Activated CD4-positive, alpha-beta memory T cell treated with anti-CD3 and anti-CD28 coated beads, Interleukin-2, amount 10 ng/mL, durations not matched to agents 7 days and 5 days (primary cell): ENCODE measurements around the gene TMED4. TPM values are rescaled to one million over a fixed set of nuclear protein-coding genes. Genes with fewer than 3 reads are reported as not detected.

Experiments used
- CTCF ChIA-PET: fragments of 350-600 bp; sonication (Branson Sonifier 250); formaldehyde crosslinking; loops from one replicate; lab custom pipeline; 2021; ENCODE audit warnings: antibody characterized with exemption, inconsistent platforms; lab: Charles Lee
- POLR2A ChIA-PET: fragments of 350-600 bp; sonication (Branson Sonifier 250); formaldehyde crosslinking; loops from one replicate; lab custom pipeline; 2021; ENCODE audit warnings: antibody characterized with exemption; lab: Charles Lee
- DNase-seq: peaks from one replicate; pipeline ENCODE4 v3.0.0-alpha.2; 2020
- H3K27ac Mint-ChIP-seq: one replicate; pipeline ENCODE4 v1.8.0; 2021; ENCODE audit warnings: mild to moderate bottlenecking, mixed read lengths
- H3K27me3 Mint-ChIP-seq: one replicate; pipeline ENCODE4 v1.8.0; 2021; ENCODE audit warnings: mixed read lengths
- H3K36me3 Mint-ChIP-seq: one replicate; pipeline ENCODE4 v1.8.0; 2021; ENCODE audit warnings: low read depth, mixed read lengths
- H3K4me1 Mint-ChIP-seq: one replicate; pipeline ENCODE4 v1.8.0; 2021; ENCODE audit warnings: mixed read lengths
- H3K4me3 Mint-ChIP-seq: one replicate; pipeline ENCODE4 v1.8.0; 2021; ENCODE audit warnings: mild to moderate bottlenecking, mixed read lengths
- H3K9me3 Mint-ChIP-seq: one replicate; pipeline ENCODE4 v1.8.0; 2021; ENCODE audit warnings: mixed read lengths
- total RNA-seq, 2 experiments: library from RNA; stranded (reverse); gene quantifications; one replicate each; pipeline ENCODE4 v1.2.3, GENCODE V29; 2021

Gene TMED4
- total RNA-seq, 2 experiments from 2014 or later, result 76.0 to 81.8 TPM

DNA sequence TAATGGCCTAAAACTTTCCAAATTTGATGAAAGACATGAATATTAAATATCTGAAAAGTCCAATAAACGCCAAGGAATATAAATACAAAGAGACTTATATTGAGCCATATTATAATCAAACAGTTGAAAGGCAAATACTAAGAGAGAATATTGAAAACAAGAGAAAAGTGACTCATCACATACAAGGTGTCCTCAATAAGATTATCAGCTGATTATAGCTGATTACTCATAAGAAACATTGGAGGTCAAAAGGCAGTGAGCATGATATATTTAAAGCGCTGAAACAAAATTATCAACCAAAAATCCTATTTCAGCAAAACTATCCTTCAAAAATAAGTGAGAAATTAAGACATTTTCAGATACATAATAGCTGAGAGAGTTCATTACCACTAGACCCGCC is 33.1 kb downstream of the TMED4 start:
- Mint-ChIP-seq H3K27me3 (peaks cover 27% of the 10 kb centered on the region), H3K9me3 (no peaks in the 10 kb centered on the region), H3K27ac (no peak overlapping the region), H3K4me1 (peaks cover 12% of the 10 kb centered on the region), H3K4me3 (no peak overlapping the region), H3K36me3 (no peaks in the 10 kb centered on the region)
- CTCF ChIA-PET, result interaction anchor here (1.7 to 2.9 kb wide), 2 partner anchors 14 to 17 kb away, joined by 7 to 12 read pairs; no protein-coding TSS in a partner anchor
- POLR2A ChIA-PET, result interaction anchor here (0.6 kb wide), 1 partner anchor 15 kb away, joined by 3 read pairs; no protein-coding TSS in a partner anchor
- DNase-seq, result no peak

DNA sequence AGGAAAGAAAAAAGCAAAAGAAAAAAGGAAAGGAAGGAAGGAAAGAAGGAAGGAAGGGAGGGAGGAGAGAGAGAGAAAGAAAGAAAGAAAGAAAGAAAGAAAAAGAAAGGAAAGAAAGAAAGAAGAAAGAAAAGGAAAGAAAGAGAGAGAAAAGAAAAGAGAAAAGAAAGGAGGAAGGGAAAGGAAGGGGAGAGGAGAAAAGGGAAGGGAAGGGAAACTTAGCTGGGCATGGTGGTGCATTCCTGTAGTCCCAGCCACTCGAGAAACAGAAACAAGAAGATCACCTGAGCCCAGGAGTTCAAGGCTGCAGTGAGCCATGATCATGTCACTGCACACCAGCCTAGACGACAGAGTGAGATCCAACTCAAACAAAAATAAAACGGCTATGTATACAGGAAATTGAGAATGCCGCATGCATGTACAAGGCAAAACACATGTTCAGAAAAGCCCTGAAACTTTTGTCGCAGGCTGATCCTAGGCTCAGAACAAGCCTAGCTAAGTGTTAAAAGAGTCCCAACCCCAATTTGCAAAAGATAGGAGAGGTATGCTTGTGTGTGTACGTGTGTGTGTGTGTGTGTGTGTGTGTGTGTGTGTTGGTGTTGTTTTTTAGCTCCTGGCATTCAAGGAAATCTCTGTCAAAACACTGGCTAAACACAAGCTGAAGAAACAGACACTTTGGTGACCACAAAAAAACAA is 34.3 kb downstream of the TMED4 start:
- no peak overlapping the region for H3K4me3 Mint-ChIP-seq
- no peak for DNase-seq
- H3K27me3 Mint-ChIP-seq, result peaks cover 24% of the 10 kb centered on the region
- H3K27ac Mint-ChIP-seq, result no peak overlapping the region
- POLR2A ChIA-PET, result no interaction called here
- CTCF ChIA-PET, result interaction anchor here (1.7 to 2.9 kb wide), 3 partner anchors 13 to 21 kb away, joined by 3 to 12 read pairs (median 7); no protein-coding TSS in a partner anchor
- peaks cover 12% of the 10 kb centered on the region for H3K4me1 Mint-ChIP-seq
- no peaks in the 10 kb centered on the region for H3K9me3 Mint-ChIP-seq
- no peaks in the 10 kb centered on the region for H3K36me3 Mint-ChIP-seq

DNA sequence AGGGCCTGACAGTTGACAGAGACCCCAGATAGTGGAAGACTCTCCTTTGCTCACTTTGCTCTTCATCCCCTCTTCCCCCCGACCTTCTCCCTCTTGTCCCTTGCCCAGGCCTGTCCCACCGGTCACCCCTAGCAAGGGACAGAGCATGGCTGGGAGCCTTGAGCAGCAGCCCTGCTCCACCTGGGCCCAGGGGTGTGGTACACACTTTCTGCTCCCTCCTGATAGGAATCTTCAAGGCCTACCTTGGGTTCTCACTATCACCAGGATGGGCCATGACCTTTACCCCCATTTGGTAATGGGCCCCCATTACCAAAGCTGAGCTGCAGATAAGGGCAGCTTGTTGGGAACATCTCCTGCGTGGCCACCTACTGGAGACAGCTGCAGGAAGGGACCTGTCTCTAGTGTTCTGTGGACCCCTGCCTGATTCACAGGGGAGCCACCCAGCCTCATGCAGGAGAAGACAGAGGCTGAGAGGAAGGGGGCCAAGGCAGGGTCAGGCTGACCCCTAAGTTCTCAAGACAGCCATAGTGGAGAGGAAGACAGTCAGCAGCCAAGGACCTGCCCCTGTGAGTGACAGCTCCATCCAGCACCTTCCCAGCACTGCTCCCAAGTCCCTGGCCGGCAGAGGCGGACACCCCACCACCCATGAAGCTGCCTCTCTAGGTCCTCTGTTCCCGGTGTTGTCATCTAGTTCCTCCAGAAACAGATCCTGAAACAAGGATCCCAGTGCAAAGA is 40.0 kb downstream of the TMED4 start:
- Mint-ChIP-seq H3K9me3 (no peaks in the 10 kb centered on the region), H3K36me3 (no peaks in the 10 kb centered on the region), H3K4me3 (no peak overlapping the region), H3K27me3 (no peaks in the 10 kb centered on the region), H3K27ac (no peak overlapping the region), H3K4me1 (peaks cover 2% of the 10 kb centered on the region)
- ChIA-PET CTCF (no interaction called here), POLR2A (no interaction called here)
- no peak for DNase-seq

DNA sequence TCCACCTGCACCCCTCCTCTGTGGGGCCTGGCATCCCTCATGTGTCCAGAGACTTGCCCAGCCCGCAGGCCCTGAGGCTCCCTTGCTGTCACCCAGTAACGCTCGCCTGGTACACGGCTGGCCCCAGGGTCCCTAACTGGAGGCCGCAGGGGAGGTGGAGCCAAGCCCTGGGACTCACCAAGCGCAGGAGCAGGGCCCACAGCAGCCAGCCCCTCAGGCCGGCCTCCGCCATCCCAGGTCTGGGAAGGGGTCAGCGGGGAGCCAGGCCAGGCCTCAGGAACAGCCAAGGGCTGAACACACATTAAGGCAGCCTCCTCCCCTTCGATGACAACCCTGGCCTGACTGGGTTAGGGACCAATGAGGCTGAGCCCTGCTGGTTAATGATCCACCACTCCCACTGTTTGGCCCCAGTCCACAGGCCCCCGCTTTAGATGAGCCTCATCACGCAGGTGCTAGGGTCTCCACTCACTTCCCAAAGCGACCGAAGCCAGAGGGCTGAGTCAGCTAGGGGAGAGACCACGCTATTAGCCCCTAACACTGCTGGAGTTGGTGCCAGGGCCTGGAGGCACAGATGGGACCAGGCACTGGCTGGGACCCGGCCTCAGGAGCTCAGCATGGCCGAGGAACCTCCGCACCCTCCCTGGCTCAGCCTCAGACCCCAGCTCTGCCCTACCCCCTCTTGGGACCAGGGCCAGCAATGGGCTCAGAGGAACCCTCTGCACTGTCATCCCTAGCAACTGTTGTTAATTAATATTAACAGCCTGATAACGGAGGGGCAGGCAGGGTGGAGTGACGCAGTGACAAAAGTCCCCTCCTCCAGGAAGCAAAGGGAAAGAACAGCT is 40.8 kb downstream of the TMED4 start, which contains the start of gene NPC1L1:
TSS of gene NPC1L1 (minus strand) at position 303 of the 842 bp plus-strand sequence. CDS start at position 232, 71 bp downstream.
- Mint-ChIP-seq H3K36me3 (no peaks in the 10 kb centered on the region), H3K4me3 (no peak within 1 kb of the TSS), H3K9me3 (no peaks in the 10 kb centered on the region), H3K4me1 (no peaks in the 10 kb centered on the region), H3K27ac (no peak within 1 kb of the TSS), H3K27me3 (no peaks in the 10 kb centered on the region)
- no peak for DNase-seq
- POLR2A ChIA-PET, result no interaction called here
- CTCF ChIA-PET, result no interaction called here

DNA sequence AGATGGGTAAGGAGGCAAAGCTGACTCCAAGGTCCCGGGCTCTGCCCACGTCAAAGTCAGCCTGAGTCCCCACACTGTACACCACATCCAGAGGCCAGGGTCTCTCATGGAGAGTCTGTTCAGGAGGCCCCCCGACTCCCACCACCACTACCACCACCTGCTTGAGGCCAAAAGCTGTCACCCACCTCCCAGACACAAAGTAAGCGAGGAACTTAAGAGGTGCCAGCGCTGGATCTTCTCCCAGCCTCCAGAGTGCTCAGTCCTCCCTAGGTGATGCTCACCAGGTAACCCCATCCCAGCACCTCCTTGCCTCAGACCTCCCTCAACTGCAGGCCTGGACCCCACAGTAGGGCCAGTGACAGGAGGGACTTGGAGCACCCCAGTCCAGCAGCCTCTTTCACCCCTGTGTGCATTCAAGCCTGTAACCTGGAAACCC is 41.4 kb downstream of the TMED4 start:
- Mint-ChIP-seq H3K4me1 (no peaks in the 10 kb centered on the region), H3K36me3 (no peaks in the 10 kb centered on the region), H3K9me3 (no peaks in the 10 kb centered on the region), H3K4me3 (no peak overlapping the region), H3K27me3 (no peaks in the 10 kb centered on the region), H3K27ac (no peak overlapping the region)
- CTCF ChIA-PET, result interaction anchor here (1.6 kb wide), 1 partner anchor 25 kb away, joined by 4 read pairs; no protein-coding TSS in a partner anchor
- DNase-seq, result no peak
- POLR2A ChIA-PET, result no interaction called here

DNA sequence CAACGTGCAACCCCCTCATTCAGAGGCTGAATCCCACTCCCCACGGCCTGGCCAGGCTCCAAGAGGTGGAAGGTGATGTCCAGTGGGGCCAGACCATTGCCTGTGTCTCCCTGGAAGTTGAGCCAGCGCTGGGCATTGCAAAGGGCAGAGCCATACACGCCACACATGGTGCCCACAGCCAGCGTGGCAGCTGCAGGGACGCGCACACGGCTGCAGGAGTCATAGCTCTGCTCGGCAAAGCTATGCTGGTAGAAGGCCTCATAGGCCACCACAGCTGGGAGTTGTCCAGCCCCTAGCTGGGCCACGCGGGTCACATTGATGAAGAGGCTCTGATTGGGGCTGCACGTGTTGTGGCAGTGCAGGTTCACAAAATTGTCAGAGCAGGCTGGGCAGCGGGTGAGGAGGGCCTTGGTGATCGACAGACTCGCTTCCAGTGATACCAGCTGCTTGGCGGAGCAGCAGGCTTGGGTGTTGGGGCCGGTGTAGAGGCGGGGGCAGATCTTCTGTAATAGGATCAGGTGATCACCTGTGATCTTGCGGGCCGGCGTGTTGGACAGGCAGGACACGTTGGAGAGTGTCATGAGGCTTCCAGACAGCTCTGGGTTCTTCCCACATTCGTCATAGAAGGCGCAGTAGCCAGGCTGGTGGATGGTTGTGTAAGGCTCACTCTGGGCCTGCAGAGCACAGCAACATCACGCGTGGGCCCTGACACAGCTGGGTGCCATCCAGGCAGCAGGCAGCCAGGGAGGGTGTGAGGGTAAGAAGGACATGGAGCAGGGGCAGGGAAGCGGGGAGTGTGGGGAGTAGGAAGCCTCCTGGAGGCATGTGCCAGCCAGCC is 42.1 kb downstream of the TMED4 start:
- H3K9me3 Mint-ChIP-seq, result no peaks in the 10 kb centered on the region
- ChIA-PET POLR2A (no interaction called here), CTCF (interaction anchor here (1.6 kb wide), 1 partner anchor 26 kb away, joined by 4 read pairs; no protein-coding TSS in a partner anchor)
- no peaks in the 10 kb centered on the region for H3K4me1 Mint-ChIP-seq
- H3K4me3 Mint-ChIP-seq, result no peak overlapping the region
- no peak for DNase-seq
- no peaks in the 10 kb centered on the region for H3K27me3 Mint-ChIP-seq
- no peak overlapping the region for H3K27ac Mint-ChIP-seq
- H3K36me3 Mint-ChIP-seq, result no peaks in the 10 kb centered on the region

DNA sequence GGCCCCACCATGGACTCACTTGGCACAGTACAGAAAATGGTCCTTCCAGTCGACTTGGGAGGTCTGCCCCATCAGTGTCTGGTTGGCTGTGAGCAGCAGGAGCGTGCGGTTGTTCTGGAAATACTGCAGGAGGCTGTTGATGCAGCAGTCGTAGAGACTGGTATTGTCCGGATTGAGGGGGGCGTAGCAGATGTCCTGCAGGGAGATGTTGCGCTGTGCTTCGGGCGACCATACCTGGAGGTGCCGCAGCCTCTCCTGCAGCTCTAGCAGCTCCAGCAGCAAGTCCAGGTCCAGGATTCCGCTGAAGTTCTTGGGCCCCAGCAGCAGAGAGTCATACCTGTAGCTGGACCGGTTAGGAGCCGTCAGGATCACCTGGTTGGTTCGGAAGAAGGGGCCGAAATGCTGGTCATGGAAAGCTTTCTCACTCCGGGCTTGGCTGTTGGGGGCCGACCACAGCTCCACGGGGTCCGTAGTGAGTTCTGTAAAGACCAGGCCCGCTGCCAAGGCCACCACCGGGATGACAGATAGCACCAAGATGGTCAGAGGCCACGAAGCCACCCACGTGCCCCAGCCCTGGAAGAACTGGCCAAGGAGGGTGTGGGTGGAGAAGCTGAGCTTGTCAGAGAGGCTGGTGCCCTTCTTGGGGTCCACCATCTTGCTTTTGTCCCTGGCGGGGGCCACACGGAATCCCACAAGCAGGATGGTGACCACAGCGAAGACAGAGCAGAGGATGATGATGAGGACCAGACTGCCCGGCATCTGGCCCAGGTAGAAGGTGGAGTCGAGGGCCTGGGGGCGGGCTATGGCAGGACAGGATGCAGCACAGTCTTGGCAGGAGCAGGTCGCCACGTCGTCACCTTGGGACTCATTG is 43.0 kb downstream of the TMED4 start:
- no peaks in the 10 kb centered on the region for H3K4me1 Mint-ChIP-seq
- POLR2A ChIA-PET, result no interaction called here
- no peaks in the 10 kb centered on the region for H3K36me3 Mint-ChIP-seq
- DNase-seq, result no peak
- H3K4me3 Mint-ChIP-seq, result no peak overlapping the region
- CTCF ChIA-PET, result interaction anchor here (1.6 kb wide), 1 partner anchor 27 kb away, joined by 4 read pairs; no protein-coding TSS in a partner anchor
- H3K27ac Mint-ChIP-seq, result no peak overlapping the region
- no peaks in the 10 kb centered on the region for H3K27me3 Mint-ChIP-seq
- H3K9me3 Mint-ChIP-seq, result no peaks in the 10 kb centered on the region

DNA sequence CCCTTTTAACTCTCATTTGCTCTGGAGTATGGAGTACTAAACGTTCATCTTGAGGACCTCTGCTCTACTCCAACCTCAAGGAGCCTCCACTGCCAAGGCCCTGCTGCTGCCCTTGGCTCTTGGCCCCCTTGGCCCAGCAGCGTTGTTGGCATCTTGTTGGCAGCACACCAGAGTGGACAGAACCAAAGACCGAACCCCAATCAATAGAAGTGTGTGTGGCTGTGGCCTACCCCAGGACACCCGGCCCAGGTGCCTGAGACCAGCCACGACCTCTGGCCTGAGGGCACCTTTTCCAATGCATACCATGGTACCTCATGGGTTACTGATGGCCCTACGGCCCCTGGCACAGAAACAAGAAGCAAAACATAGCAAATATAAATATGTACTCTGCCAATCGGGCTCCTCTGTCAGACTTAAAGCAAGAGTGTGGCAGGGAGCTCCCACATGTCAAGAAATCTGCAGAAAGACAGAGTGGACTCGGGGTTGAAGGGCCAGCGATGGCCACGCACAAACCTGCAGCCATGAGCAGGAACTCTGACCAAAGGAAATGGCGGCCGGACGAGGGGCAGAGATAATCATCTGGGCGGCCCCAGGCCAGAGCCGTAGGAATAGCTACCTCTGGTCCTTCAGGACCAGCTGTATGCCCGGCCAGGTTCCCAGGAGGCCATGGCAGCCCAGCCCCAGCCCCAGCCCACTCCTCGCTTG is 43.8 kb downstream of the TMED4 start:
- H3K9me3 Mint-ChIP-seq, result no peaks in the 10 kb centered on the region
- H3K27ac Mint-ChIP-seq, result no peak overlapping the region
- H3K36me3 Mint-ChIP-seq, result no peaks in the 10 kb centered on the region
- CTCF ChIA-PET, result no interaction called here
- H3K4me1 Mint-ChIP-seq, result no peaks in the 10 kb centered on the region
- H3K27me3 Mint-ChIP-seq, result no peaks in the 10 kb centered on the region
- POLR2A ChIA-PET, result no interaction called here
- no peak overlapping the region for H3K4me3 Mint-ChIP-seq
- no peak for DNase-seq

DNA sequence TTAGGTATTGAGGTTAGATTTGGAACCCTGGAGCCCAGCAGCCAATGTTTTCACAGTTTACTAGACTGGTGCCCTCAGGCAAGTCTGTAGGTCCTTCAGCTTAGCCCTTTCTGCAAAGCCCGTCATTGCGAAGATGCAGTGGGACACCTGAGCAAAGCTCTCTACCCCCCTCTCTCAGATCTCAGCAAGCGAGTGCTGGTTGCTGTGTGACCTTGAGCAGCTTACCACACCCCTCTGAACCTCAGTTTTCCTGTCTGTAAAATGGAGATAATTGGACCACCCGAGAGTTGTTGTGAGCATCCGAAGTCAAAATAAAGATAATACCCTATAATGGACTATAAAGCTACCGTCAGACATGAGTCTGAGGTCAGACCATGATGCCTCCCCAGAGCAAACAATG is 44.6 kb downstream of the TMED4 start:
- ChIA-PET POLR2A (no interaction called here), CTCF (interaction anchor here (1.5 kb wide), 1 partner anchor 8 kb away, joined by 5 read pairs; no protein-coding TSS in a partner anchor)
- Mint-ChIP-seq H3K4me1 (no peaks in the 10 kb centered on the region), H3K36me3 (no peaks in the 10 kb centered on the region), H3K27ac (no peak overlapping the region), H3K4me3 (no peak overlapping the region), H3K27me3 (no peaks in the 10 kb centered on the region), H3K9me3 (no peaks in the 10 kb centered on the region)
- DNase-seq, result no peak

DNA sequence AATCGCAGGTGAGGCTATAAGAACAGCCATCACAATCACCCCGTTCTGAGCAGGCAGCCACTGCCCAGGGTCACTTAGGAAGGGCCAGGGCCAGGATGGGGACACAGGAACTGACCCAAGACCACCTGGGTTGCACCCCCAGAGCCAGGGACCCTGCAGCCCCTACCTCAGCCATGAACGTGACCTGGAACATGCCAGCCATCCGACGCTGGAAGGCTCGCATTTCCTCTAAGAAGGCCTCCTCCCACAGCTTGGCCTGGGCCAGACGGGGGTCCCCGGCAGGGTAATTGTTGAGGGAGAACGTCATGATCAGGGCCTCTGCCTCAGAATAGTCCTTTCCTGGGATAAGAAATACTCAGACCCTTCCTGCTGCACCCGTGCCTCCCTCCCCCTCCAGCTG is 45.9 kb downstream of the TMED4 start:
- H3K4me3 Mint-ChIP-seq, result no peak overlapping the region
- POLR2A ChIA-PET, result no interaction called here
- no peak overlapping the region for H3K27ac Mint-ChIP-seq
- CTCF ChIA-PET, result interaction anchor here (1.5 to 2.4 kb wide), 2 partner anchors 10 to 45 kb away, joined by 5 to 8 read pairs; partner anchors contain the start of gene NUDCD3
- H3K4me1 Mint-ChIP-seq, result peaks cover 1% of the 10 kb centered on the region
- H3K9me3 Mint-ChIP-seq, result no peaks in the 10 kb centered on the region
- DNase-seq, result no peak
- H3K36me3 Mint-ChIP-seq, result no peaks in the 10 kb centered on the region
- no peaks in the 10 kb centered on the region for H3K27me3 Mint-ChIP-seq
